ENCODE measurements around the gene CD163L1.

- no peak for TF ChIP-seq CTCF (conservative IDR thresholded peaks at IDR 0.05; ENCODE audit: low read length)
- no peak for TF ChIP-seq EZH2phosphoT487 (IDR thresholded peaks at IDR 0.05; ENCODE audit: borderline replicate concordance)
These were observed 6.7 kb upstream of the CD163L1 start for GRCh38 chr12:7450667-7451066.
